Measurements from ENCODE around the gene COG1.

COG1 gene

DNA sequence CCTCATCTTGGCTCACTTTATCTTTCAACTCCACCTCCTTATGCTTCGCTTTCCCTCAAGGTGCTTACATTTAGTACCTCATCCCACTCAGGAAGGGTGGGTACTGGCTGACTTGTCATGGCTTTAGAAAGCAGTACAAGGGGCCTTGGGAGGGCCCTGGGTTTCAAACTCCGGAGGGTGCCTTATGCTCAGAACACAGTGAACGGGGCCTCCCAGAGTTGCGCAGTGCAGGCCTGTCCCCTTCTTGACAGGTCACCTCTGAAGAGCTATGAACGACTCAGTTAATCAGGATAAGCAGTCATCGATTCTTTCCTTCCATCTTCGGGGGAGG, 6.0 kb downstream of the COG1 start:
- DNase-seq (ENCODE audit: extremely low read depth in 1 of 2, low read depth in 1 of 2), result no peak

DNA sequence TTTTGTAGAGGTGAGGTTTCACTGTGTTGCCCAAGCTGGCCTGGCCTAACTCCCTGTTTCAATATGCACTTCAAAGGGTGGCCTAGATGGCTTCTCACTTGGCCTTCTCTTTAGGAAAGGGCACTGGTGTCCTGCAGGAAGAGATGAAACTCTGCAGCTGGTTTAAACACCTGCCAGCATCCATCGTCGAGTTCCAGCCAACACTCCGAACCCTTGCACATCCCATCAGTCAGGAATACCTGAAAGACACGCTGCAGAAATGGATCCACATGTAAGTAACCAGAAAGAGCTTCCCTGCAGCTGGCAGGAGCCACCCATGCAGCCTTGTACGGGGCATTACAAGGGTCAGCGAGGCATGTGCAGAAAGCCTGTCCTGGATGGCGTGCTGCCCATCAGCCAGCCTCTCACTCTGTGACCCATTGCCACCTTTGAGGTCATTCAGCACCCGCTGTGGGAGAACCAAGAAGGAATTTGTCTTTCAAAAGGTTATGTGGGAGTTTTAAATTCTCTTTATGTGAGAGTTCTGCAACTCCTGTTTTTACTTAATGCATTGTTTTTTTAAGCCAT, 7.0 kb downstream of the COG1 start:
- DNase-seq (ENCODE audit: extremely low read depth in 1 of 2, low read depth in 1 of 2), result no peak

DNA sequence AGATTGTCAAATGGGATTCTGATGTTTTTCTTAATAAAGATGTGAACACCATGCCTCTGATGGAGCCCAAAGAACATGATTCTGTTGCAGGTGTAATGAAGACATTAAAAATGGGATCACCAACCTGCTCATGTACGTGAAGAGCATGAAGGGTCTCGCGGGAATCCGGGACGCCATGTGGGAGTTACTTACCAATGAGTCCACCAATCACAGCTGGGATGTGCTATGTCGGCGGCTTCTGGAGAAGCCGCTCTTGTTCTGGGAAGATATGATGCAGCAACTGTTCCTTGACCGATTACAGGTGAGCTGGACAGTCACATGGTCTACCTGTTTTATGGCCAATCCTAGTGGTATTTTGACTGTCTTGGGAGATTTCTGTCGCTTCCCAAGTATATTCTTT, 7.6 kb downstream of the COG1 start:
- no peak for DNase-seq (ENCODE audit: extremely low read depth in 1 of 2, low read depth in 1 of 2)

- no peak for DNase-seq (ENCODE audit: extremely low read depth in 1 of 2, low read depth in 1 of 2)
Measured at GRCh38 chr17:73201215-73202069, 8.6 kb downstream of the COG1 start.

DNA sequence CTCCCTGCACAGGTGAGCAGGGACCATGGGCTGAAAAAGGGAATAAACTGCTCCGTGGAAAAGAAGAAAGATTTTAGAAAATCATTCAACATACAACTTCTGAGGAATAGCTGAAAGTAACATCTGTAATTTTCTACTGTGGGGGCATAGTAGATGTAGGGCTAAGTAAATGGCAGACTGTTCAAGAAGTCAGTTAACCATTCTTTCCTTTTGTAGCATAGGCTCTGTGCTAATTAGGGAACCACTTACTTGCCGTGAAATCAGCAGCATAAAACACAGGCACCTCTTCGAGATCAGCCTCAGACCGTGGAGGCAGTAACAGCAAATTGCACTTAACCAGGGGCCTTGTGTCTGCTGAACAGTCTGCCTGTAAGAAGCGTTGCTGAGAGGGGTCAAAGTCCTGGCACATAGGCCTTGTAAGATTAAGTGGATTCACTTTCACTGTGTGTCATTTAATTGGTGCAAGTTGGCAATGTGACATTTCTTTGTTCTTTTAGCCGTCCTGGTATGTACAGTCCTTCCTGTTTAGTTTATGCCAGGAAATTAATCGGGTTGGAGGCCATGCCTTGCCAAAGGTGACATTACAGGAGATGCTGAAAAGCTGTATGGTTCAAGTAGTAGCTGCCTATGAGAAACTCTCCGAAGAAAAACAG, 10.4 kb downstream of the COG1 start:
- no peak for DNase-seq (ENCODE audit: extremely low read depth in 1 of 2, low read depth in 1 of 2)

GRCh38 chr17:73203788-73204479, 11.1 kb downstream of the COG1 start:
- DNase-seq (ENCODE audit: extremely low read depth in 1 of 2, low read depth in 1 of 2), result no peak

DNA sequence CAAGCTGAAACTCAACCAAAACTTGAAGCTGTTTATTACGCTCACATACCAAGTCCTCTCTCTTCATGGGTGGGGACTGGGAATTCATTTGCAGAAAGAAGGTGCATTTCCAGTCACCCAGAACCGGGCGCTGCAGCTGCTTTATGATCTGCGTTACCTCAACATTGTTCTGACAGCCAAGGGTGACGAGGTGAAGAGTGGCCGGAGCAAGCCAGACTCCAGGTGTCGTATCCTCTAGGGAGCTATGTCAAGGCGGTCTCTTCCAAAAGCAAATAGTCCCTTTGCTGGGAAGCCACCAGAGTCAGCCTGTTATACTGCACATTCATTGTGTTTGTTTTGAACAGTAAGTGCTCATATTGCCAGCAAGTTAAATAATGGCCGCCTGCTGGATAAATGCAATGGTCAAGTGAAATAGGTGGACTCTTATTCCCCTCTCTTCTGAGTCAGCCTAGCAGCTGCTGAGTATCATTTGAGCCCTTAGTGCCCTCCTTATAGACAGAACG, 12.7 kb downstream of the COG1 start:
- DNase-seq (ENCODE audit: extremely low read depth in 1 of 2, low read depth in 1 of 2), result no peak

DNA sequence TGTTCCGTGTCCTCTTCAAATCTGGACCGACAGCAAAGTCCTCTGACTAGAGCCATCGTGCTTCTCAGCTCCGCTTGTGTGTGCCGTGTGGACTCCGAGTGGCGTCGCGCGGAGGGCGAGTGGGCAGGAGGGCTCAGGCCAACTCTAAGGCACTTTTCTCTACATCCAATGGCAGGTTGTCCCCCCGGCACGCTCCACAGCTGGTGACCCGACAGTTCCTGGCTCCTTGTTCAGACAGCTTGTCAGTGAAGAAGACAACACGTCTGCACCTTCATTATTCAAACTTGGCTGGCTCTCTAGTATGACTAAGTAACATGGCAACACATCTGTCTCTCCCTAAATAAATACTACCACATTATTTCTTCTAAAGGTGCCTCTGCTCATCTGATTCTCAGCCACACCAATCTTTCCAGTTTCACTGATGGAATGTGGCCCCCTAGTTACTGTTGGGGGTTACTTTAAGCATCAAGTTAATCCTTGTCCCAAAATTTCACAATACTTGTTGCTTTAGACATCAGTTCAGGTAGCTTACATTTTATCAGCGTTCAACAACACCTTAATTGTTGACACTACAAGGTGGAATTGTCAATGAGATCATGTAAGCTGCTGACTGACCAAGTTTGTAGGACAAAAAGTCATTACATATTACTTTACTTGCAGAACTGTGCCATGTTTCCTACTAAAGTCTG, 15.4 kb downstream of the COG1 start:
- DNase-seq (ENCODE audit: extremely low read depth in 1 of 2, low read depth in 1 of 2), result no peak

- no peak for DNase-seq (ENCODE audit: extremely low read depth in 1 of 2, low read depth in 1 of 2)
Measured at GRCh38 chr17:73209436-73209835, 16.6 kb downstream of the COG1 start.

- no peak for DNase-seq (ENCODE audit: extremely low read depth in 1 of 2, low read depth in 1 of 2)
Measured at GRCh38 chr17:73210002-73210678, 17.3 kb downstream of the COG1 start.

GRCh38 chr17:73211745-73212144, 18.9 kb downstream of the COG1 start:
- DNase-seq (ENCODE audit: extremely low read depth in 1 of 2, low read depth in 1 of 2), result peak in 1 of 2 donors; percentile 62

DNA sequence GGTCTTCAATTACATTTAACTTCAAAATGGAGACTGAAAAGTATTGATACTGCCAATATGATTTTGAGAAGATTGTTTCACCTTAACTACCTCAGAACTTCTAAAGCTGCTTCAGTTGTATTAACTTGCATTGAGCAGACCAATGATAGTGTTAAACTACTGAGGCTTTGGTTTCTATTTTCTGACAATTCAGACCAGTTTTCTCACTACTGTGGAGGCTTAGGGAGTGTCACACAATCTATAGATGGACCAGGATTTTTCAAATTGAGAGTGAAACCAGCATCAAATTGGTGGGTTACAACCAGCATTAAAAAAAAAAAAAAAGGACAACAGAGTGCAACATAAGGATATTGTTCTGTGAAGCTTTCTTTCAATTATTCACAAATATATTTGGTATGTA, 21.2 kb downstream of the COG1 start:
- DNase-seq (ENCODE audit: extremely low read depth in 1 of 2, low read depth in 1 of 2), result no peak

GRCh38 chr17:73214851-73215250, 22.0 kb downstream of the COG1 start:
- DNase-seq (ENCODE audit: extremely low read depth in 1 of 2, low read depth in 1 of 2), result no peak

DNA sequence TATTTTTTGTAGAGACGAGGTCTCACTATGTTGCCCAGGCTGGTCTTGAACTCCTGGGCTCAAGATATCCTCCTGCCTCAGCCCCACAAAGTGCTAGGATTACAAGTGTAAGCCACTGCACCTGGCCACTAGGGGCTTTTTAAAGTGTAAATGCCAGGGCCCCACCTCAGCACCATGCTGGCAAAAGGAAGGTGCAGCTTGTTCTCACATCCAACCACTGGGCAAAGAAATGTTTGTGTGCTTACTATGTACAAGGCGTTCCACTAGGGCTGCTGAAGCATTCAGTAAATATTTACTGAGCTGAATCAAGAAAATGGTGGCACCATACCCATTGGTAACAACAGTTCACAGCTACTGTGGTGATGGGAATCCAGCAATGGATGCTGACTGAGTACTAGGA, 22.6 kb downstream of the COG1 start:
- no peak for DNase-seq (ENCODE audit: extremely low read depth in 1 of 2, low read depth in 1 of 2)

- no peak for DNase-seq (ENCODE audit: extremely low read depth in 1 of 2, low read depth in 1 of 2)
Measured at GRCh38 chr17:73223626-73224230, 30.9 kb downstream of the COG1 start.

DNA sequence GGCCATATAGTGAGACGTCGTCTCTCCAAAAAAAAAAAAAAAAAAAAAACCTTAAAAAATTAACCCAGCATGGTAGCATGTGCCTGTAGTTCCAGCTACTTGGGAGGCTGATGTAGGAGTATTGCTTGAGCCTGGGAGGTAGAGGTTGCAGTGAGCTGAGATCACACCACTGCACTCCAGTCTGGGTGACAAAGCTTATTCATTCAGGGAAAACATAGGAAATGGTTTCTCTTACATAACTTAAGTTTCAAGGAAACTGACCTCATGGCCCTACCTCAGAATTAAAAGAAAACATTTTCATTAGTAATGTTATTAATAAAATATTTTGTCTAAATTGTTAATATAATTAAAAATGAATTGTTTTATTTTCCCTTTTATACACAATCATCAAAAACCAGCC, 31.4 kb downstream of the COG1 start:
- DNase-seq (ENCODE audit: extremely low read depth in 1 of 2, low read depth in 1 of 2), result no peak

- DNase-seq (ENCODE audit: extremely low read depth in 1 of 2, low read depth in 1 of 2), result no peak
Measured at GRCh38 chr17:73224663-73225305, 31.9 kb downstream of the COG1 start.

DNA sequence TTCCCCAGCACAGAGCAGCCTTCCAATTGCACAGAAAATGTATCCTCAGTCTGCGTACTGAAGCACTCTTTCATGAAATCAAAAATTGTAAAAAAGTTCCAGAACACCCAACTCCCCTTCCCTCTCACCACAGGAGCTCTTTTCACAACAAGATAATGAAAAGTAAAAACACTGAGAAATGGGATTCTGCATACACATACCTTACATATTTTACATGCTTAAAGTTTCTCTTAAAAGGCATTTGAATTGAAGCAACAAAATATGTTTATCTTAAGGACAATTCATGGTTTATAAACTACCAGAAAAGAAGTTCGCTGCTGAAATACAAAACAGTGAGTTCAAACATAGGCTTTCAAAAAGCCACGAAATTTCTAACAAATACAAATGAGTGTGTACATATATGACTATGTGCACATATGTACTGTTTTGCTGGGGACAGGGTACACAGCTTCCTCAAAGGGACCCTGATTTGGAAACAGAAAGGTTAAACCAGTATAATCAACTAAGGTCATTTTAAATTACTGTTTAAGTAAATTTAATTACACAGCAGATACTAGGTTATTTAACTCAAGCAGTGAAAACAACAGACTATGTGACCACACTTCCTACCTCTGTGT, 33.8 kb downstream of the COG1 start:
- DNase-seq (ENCODE audit: extremely low read depth in 1 of 2, low read depth in 1 of 2), result no peak

DNA sequence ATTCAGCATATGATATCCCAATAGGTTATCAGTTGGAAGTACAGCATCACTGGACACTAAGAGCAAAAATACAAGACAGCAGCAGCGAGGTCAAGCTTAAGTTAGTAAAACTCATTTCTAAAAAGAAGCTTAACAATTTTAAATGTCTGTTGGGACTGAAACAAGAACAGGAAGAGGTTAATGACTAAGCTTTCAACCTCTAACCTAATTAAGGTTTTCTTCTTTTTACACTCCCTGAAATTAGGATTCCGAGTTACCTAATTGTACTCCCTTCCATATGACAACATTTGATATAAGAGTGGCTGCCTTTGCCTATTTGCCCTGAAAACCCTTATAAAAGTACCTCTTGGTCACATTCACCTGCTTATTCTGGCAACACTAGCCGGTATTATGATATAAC, 34.5 kb downstream of the COG1 start:
- no peak for DNase-seq (ENCODE audit: extremely low read depth in 1 of 2, low read depth in 1 of 2)

Measured in activated CD8-positive, alpha-beta memory T cell treated with anti-CD3 and anti-CD28 coated beads for 1 hour (primary cell).